BJ (cell line): Measurements from ENCODE around the gene RPL31. TPM values are rescaled to one million over a fixed set of nuclear protein-coding genes. Genes with fewer than 3 reads are reported as not detected.

ENCODE experiments used
- CTCF ChIA-PET: fragments of 350-600 bp; formaldehyde crosslinking; extraction: SDS; loops from one replicate; lab custom pipeline; 2021; ENCODE audit warnings: antibody characterized with exemption, inconsistent platforms; lab: Yijun Ruan, JAX
- POLR2A ChIA-PET: fragments of 300-600 bp; sonication (Branson Sonifier 250); formaldehyde crosslinking; extraction: SDS; loops from one replicate; lab custom pipeline; 2021; ENCODE audit warnings: antibody characterized with exemption; lab: Charles Lee
- DNase-seq: peaks from one replicate; pipeline ENCODE4 v3.0.0-alpha.2; 2011; ENCODE audit warnings: low read depth
- H3K27me3 ChIP-seq: 2 replicates; pipeline ENCODE4 v1.6.0; 2011; ENCODE audit warnings: low read length; ENCODE audit not compliant: control insufficient read depth, insufficient read depth
- H3K36me3 ChIP-seq: 2 replicates; pipeline ENCODE4 v1.5.1; 2011; ENCODE audit warnings: low read length; ENCODE audit not compliant: control insufficient read depth, insufficient read depth
- H3K4me3 ChIP-seq: 2 replicates; pipeline ENCODE4 v1.5.1; 2011; ENCODE audit warnings: low read depth, mild to moderate bottlenecking, control low read depth, low read length
- CTCF ChIP-seq: IDR thresholded peaks from 2 replicates; pipeline ENCODE4 v1.5.1; 2011; ENCODE audit warnings: low read depth, mild to moderate bottlenecking, control low read depth, inconsistent platforms, low read length, moderate library complexity; ENCODE audit not compliant: insufficient read depth
- polyA plus RNA-seq: library from polyadenylated mRNA; depleted of rRNA; stranded (reverse); fragments of >200 nt; gene quantifications from 2 replicates; pipeline ENCODE4 v1.2.3, GENCODE V29; 2011

The RPL31 gene
- polyA plus RNA-seq, 1 experiment = 1,622 TPM

- POLR2A ChIA-PET = interaction anchor here (0.6 to 0.7 kb wide), 3 partner anchors 10 to 205 kb away, joined by 3 to 15 read pairs (median 5); no protein-coding TSS in a partner anchor
- peak; percentile 70 for TF ChIP-seq CTCF
- Histone ChIP-seq H3K36me3 (peaks cover 3% of the 10 kb centered on the region; the same call in 1 of the 2 replicates), H3K4me3 (no peak overlapping the region), H3K27me3 (no peaks in the 10 kb centered on the region)
- no peak for DNase-seq
- CTCF ChIA-PET = interaction anchor here (0.7 to 2.5 kb wide), 17 partner anchors 9 to 403 kb away, joined by 3 to 22 read pairs (median 5); partner anchors contain the start of gene RPL31
Measured at GRCh38 chr2:101012706-101013181, 10.7 kb downstream of the RPL31 start.

- TF ChIP-seq CTCF = no peak
- no peak for DNase-seq
- ChIA-PET POLR2A (no interaction called here), CTCF (interaction anchor here (1.3 to 2.5 kb wide), 2 partner anchors 11 to 191 kb away, joined by 6 to 22 read pairs; partner anchors contain the start of gene RPL31)
- Histone ChIP-seq H3K36me3 (peaks cover 3% of the 10 kb centered on the region; the same call in 1 of the 2 replicates), H3K4me3 (no peak overlapping the region), H3K27me3 (no peaks in the 10 kb centered on the region)
Measured at GRCh38 chr2:101014264-101014857, 12.3 kb downstream of the RPL31 start.

GRCh38 chr2:101017371-101017770, 15.3 kb downstream of the RPL31 start:
- TF ChIP-seq CTCF = no peak
- H3K27me3 ChIP-seq = no peaks in the 10 kb centered on the region
- no peak overlapping the region for H3K4me3 ChIP-seq
- H3K36me3 ChIP-seq = peaks cover 5% of the 10 kb centered on the region
- POLR2A ChIA-PET = no interaction called here
- CTCF ChIA-PET = interaction anchor here (1.3 to 1.4 kb wide), 2 partner anchors 136 to 409 kb away, joined by 3 to 5 read pairs; no protein-coding TSS in a partner anchor
- DNase-seq = no peak

- no peak overlapping the region for H3K4me3 ChIP-seq
- ChIA-PET POLR2A (no interaction called here), CTCF (interaction anchor here (1.3 to 1.5 kb wide), 2 partner anchors 134 to 186 kb away, joined by 3 to 9 read pairs; no protein-coding TSS in a partner anchor)
- no peak for DNase-seq
- no peak for TF ChIP-seq CTCF
- H3K36me3 ChIP-seq = peaks cover 5% of the 10 kb centered on the region
- H3K27me3 ChIP-seq = no peaks in the 10 kb centered on the region
Measured at GRCh38 chr2:101018934-101019333, 16.8 kb downstream of the RPL31 start.

GRCh38 chr2:101022221-101022620, 20.1 kb downstream of the RPL31 start:
- DNase-seq = no peak
- ChIA-PET POLR2A (no interaction called here), CTCF (interaction anchor here (1.7 to 2.4 kb wide), 2 partner anchors 9 to 166 kb away, joined by 4 to 12 read pairs; no protein-coding TSS in a partner anchor)
- Histone ChIP-seq H3K36me3 (peaks cover 5% of the 10 kb centered on the region), H3K27me3 (no peaks in the 10 kb centered on the region), H3K4me3 (no peak overlapping the region)
- no peak for TF ChIP-seq CTCF
